IMR-90 (cell line): ENCODE results near the gene SLX4. TPM values are rescaled to one million over a fixed set of nuclear protein-coding genes. Genes with fewer than 3 reads are reported as not detected.

Experiments used
- ATAC-seq: fragments of 200-7000 bp; cut with Tn5 transposase; 2 replicates; pipeline ENCODE4 v1.9.1; 2020; ENCODE audit warnings: low read depth, mild to moderate bottlenecking, moderate library complexity
- BruUV-seq: library from RNA; stranded (reverse); fragments of 400-500 nt; replicated peaks from 2 replicates; lab custom pipeline; 2021; lab: Mats Ljungman, UMichigan
- CTCF ChIA-PET: fragments of 300-600 bp; formaldehyde crosslinking; extraction: SDS; loops from one replicate; lab custom pipeline; 2021; ENCODE audit warnings: antibody characterized with exemption; lab: Yijun Ruan, JAX
- POLR2A ChIA-PET: fragments of 300-600 bp; sonication (Branson Sonifier 250); formaldehyde crosslinking; loops from one replicate; lab custom pipeline; 2022; ENCODE audit warnings: antibody characterized with exemption; ENCODE audit not compliant: unreplicated experiment; lab: Charles Lee
- DNase-seq: peaks from one replicate; pipeline ENCODE4 v3.0.0; 2013
- H2AFZ ChIP-seq: replicated peaks from 2 replicates; pipeline ENCODE3; 2013; ENCODE audit warnings: low read length, mild to moderate bottlenecking; ENCODE audit not compliant: poor library complexity
- H2AK5ac ChIP-seq: 2 replicates; pipeline ENCODE4 v1.6.1; 2013; ENCODE audit warnings: low read depth, low read length, inconsistent platforms
- H2AK9ac ChIP-seq: replicated peaks from 2 replicates; pipeline ENCODE3; 2013; ENCODE audit warnings: mild to moderate bottlenecking, low read depth, low read length, moderate library complexity; ENCODE audit not compliant: poor library complexity
- H2BK120ac ChIP-seq: 2 replicates; pipeline ENCODE4 v1.6.1; 2013; ENCODE audit warnings: low read depth, low read length, inconsistent platforms
- H2BK15ac ChIP-seq: 3 replicates; pipeline ENCODE4 v1.6.1; 2013; ENCODE audit warnings: low read depth, low read length, inconsistent platforms
- H2BK20ac ChIP-seq: 2 replicates; pipeline ENCODE4 v1.6.1; 2013; ENCODE audit warnings: low read depth, mild to moderate bottlenecking, inconsistent platforms, low read length, moderate library complexity
- H2BK5ac ChIP-seq: 2 replicates; pipeline ENCODE4 v1.6.1; 2013; ENCODE audit warnings: mild to moderate bottlenecking, low read depth, low read length, inconsistent platforms; ENCODE audit not compliant: poor library complexity, severe bottlenecking
- H3K14ac ChIP-seq: replicated peaks from 2 replicates; pipeline ENCODE4 v1.6.1; 2013; ENCODE audit warnings: low read depth, low read length, inconsistent platforms
- H3K18ac ChIP-seq: 2 replicates; pipeline ENCODE4 v1.6.1; 2013; ENCODE audit warnings: low read depth, low read length, control low read depth
- H3K23ac ChIP-seq: 2 replicates; pipeline ENCODE4 v1.6.1; 2013; ENCODE audit warnings: low read depth, low read length, inconsistent platforms
- H3K27ac ChIP-seq: 2 replicates; pipeline ENCODE4 v1.5.1; 2013; ENCODE audit warnings: mild to moderate bottlenecking, control low read depth, low read length; ENCODE audit not compliant: insufficient read depth
- H3K27me3 ChIP-seq: 2 replicates; pipeline ENCODE4 v1.6.1; 2013; ENCODE audit warnings: low read length; ENCODE audit not compliant: control insufficient read depth, insufficient read depth
- H3K36me3 ChIP-seq: 2 replicates; pipeline ENCODE4 v1.6.1; 2013; ENCODE audit warnings: low read length, mixed read lengths; ENCODE audit not compliant: control insufficient read depth, insufficient read depth
- H3K4ac ChIP-seq: 2 replicates; pipeline ENCODE4 v1.6.1; 2013; ENCODE audit warnings: low read depth, low read length, inconsistent platforms
- H3K4me1 ChIP-seq: 2 replicates; pipeline ENCODE4 v1.6.1; 2013; ENCODE audit warnings: low read length, mixed read lengths; ENCODE audit not compliant: control insufficient read depth, insufficient read depth
- H3K4me2 ChIP-seq: 2 replicates; pipeline ENCODE4 v1.6.1; 2013; ENCODE audit warnings: low read depth, mild to moderate bottlenecking, control low read depth, low read length, moderate library complexity
- H3K4me3 ChIP-seq: 2 replicates; pipeline ENCODE4 v1.5.1; 2013; ENCODE audit warnings: low read depth, mild to moderate bottlenecking, control low read depth, low read length, moderate library complexity; ENCODE audit not compliant: insufficient read depth
- H3K56ac ChIP-seq: 2 replicates; pipeline ENCODE4 v1.6.1; 2013; ENCODE audit warnings: low read length, inconsistent platforms; ENCODE audit not compliant: insufficient read depth; ENCODE audit errors: extremely low read depth
- H3K79me1 ChIP-seq, 2 experiments: 2 replicates each; pipeline ENCODE4 v1.6.1; 2013; ENCODE audit warnings: low read length in 2 of 2, inconsistent platforms in 1 of 2, low read depth in 1 of 2
- H3K9ac ChIP-seq: 2 replicates; pipeline ENCODE4 v1.6.1; 2013; ENCODE audit warnings: low read depth, low read length, control low read depth
- H3K9me1 ChIP-seq: 2 replicates; pipeline ENCODE4 v1.6.1; 2013; ENCODE audit warnings: low read length, inconsistent platforms; ENCODE audit not compliant: insufficient read depth
- H3K9me3 ChIP-seq: 2 replicates; pipeline ENCODE4 v1.6.1; 2013; ENCODE audit warnings: low read length; ENCODE audit not compliant: control insufficient read depth, insufficient read depth
- H4K20me1 ChIP-seq: 2 replicates; pipeline ENCODE4 v1.6.1; 2013; ENCODE audit warnings: low read length, inconsistent platforms; ENCODE audit not compliant: insufficient read depth
- H4K5ac ChIP-seq: 2 replicates; pipeline ENCODE4 v1.6.1; 2013; ENCODE audit warnings: mild to moderate bottlenecking, low read depth, low read length, control low read depth
- H4K8ac ChIP-seq, 2 experiments: 2 replicates each; pipeline ENCODE4 v1.6.1; 2013; ENCODE audit warnings: low read depth in 2 of 2, low read length in 2 of 2, control low read depth in 1 of 2, inconsistent platforms in 1 of 2
- H4K91ac ChIP-seq: 2 replicates; pipeline ENCODE4 v1.6.1; 2013; ENCODE audit warnings: low read depth, low read length, inconsistent platforms; ENCODE audit not compliant: insufficient read depth
- CTCF ChIP-seq: conservative IDR thresholded peaks from 2 replicates; pipeline ENCODE4 v1.5.1; 2012; ENCODE audit warnings: mild to moderate bottlenecking, low read depth, low read length, improper control_type of control experiment
- ELK1 ChIP-seq: fragments of 150-350 bp; IDR thresholded peaks from 2 replicates; pipeline ENCODE4 v1.6.1; 2016; ENCODE audit warnings: low read depth, mild to moderate bottlenecking, low read length, moderate library complexity, borderline replicate concordance
- WGBS, 2 experiments: methylation state at CpG; one replicate each; pipeline versions ENCODE4 v1.1.5 to v1.1.7; 2013; ENCODE audit warnings: missing lambda C conversion rate in 2 of 2; ENCODE audit not compliant: insufficient read length in 1 of 2; ENCODE audit errors: extremely low coverage in 2 of 2; 5-methylcytosine and 5-hydroxymethylcytosine counted together
- dilution Hi-C: fragments of 300-500 bp; cut with HindIII; formaldehyde crosslinking; loops from one replicate; pipeline ENCODE4 v1.14.3; 2018; ENCODE audit warnings: low sequenced_read_pairs; ENCODE audit not compliant: unreplicated experiment
- in situ Hi-C: fragments of 300-500 bp; cut with MboI; formaldehyde crosslinking; loops from 3 replicates; pipeline ENCODE4 v1.14.3; 2019; ENCODE audit warnings: low sequenced_read_pairs, inconsistent platforms, mixed read lengths
- intact Hi-C: fragments of 100-400 bp; cut with micrococcal nuclease; formaldehyde crosslinking; loops from 2 replicates; pipeline ENCODE4 v1.10.0; 2022
- polyA plus RNA-seq, 3 experiments: library from polyadenylated mRNA; depleted of rRNA; stranded (reverse); fragments of >200 nt; gene quantifications; 2 replicates each; pipeline ENCODE4 v1.2.3, GENCODE V29; 2012; ENCODE audit warnings: low replicate concordance in 1 of 3
- total RNA-seq: library from RNA; depleted of rRNA; stranded (reverse); fragments of >200 nt; gene quantifications from 2 replicates; pipeline ENCODE4 v1.2.3, GENCODE V29; 2012

Gene SLX4
- total and polyA plus RNA-seq, 2 of the 4 experiments (the other 2 are of a cell fraction): 1.3 to 3.1 TPM

- H3K27me3 ChIP-seq: peaks cover 5% of the 10 kb centered on the region
- H4K91ac ChIP-seq: no peak overlapping the region
- no peak overlapping the region for H3K27ac ChIP-seq
- H4K5ac ChIP-seq: no peak overlapping the region
- WGBS, 2 experiments: no CpG with 5 or more reads among the region's 2 CpGs
- no peaks in the 10 kb centered on the region for H3K79me1 ChIP-seq
- no peak overlapping the region for H3K14ac ChIP-seq
- no peak overlapping the region for H3K4me2 ChIP-seq
- intact Hi-C loops (no loop called here), dilution Hi-C loops (no loop called here), in situ Hi-C loops (no loop called here)
- no peak overlapping the region for H2BK20ac ChIP-seq
- H3K36me3 ChIP-seq: no peaks in the 10 kb centered on the region
- H2BK15ac ChIP-seq: no peak overlapping the region
- no peak overlapping the region for H3K4ac ChIP-seq
- no peak overlapping the region for H2AK5ac ChIP-seq
- no peak overlapping the region for H2BK120ac ChIP-seq
- CTCF ChIA-PET: no interaction called here
- no peaks in the 10 kb centered on the region for H3K9me3 ChIP-seq
- H3K4me1 ChIP-seq: peaks cover 6% of the 10 kb centered on the region; the same call in 1 of the 2 replicates
- H3K9ac ChIP-seq: no peak overlapping the region
- H4K8ac ChIP-seq: no peak overlapping the region
- no TSS peak for BruUV-seq
- DNase-seq (no peak), ATAC-seq (no peak)
- no peak overlapping the region for H2BK5ac ChIP-seq
- TF ChIP-seq ELK1 (no peak), CTCF (no peak)
- H3K4me3 ChIP-seq: no peak overlapping the region
- H3K9me1 ChIP-seq: no peaks in the 10 kb centered on the region
- H4K20me1 ChIP-seq: no peaks in the 10 kb centered on the region; the same call in 1 of the 2 replicates
- H2AFZ ChIP-seq: no peak overlapping the region
- no peak overlapping the region for H3K56ac ChIP-seq
- no peak overlapping the region for H3K23ac ChIP-seq
- no peak overlapping the region for H3K18ac ChIP-seq
- no peak overlapping the region for H2AK9ac ChIP-seq
- POLR2A ChIA-PET: no interaction called here
Observed at GRCh38 chr16:3549906-3550305, 61.5 kb downstream of the SLX4 start.
